ENCODE data around the gene CYB5RL. TPM values are rescaled to one million over a fixed set of nuclear protein-coding genes. Genes with fewer than 3 reads are reported as not detected.

Gene CYB5RL, protein sequence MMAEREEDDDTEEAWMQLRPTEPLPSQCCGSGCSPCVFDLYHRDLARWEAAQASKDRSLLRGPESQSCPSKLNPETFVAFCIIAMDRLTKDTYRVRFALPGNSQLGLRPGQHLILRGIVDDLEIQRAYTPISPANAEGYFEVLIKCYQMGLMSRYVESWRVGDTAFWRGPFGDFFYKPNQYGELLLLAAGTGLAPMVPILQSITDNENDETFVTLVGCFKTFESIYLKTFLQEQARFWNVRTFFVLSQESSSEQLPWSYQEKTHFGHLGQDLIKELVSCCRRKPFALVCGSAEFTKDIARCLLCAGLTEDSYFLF
- total RNA-seq, result 1 to 10 TPM; 2.0 to 2.1 TPM
- polyA plus RNA-seq (2013, experiment 1 of 2), result 4.3 TPM
- polyA plus RNA-seq (2013, experiment 2 of 2), result 3.6 TPM
- total RNA-seq, result 1.3 to 23.4 (median 7.3) reads per million in 172 experiments

GRCh38 chr1:54199765-54200518 lies at the start of gene CYB5RL, which contains the start of gene MRPL37:
TSS of gene CYB5RL (minus strand) at chr1:54200030. CDS start at chr1:54195616, 4,414 bp downstream.
TSS of gene MRPL37 (plus strand) at chr1:54200167. CDS start at chr1:54200244, 77 bp downstream.
- Mint-ChIP-seq H3K27me3 (no peaks in the 10 kb centered on the region), H3K4me1 (ENCODE audit: low read depth) (peaks cover 34% of the 10 kb centered on the region), H3K27ac (peak within 1 kb of the TSS; percentile 87), H3K4me3 (peak within 1 kb of the TSS; percentile 92), H3K9me3 (no peaks in the 10 kb centered on the region), H3K36me3 (ENCODE audit: low read depth) (peaks cover 38% of the 10 kb centered on the region)
- POLR2A ChIA-PET, result interaction anchor here (0.6 to 2.9 kb wide), 20 partner anchors 10 to 601 kb away, joined by 3 to 26 read pairs (median 4); partner anchors contain the start of genes SSBP3, TCEANC2, TMEM59 and TTC22
- peak; percentile 98 for ATAC-seq (ENCODE audit: poor library complexity)
- intact Hi-C loops (cut with DNase I, micrococcal nuclease), result loop anchor here (1.0 to 10.0 kb wide), 9 partner anchors 85 to 563 kb away; partner anchors contain the start of genes NDC1 (in 1 of the 2), SSBP3 (in 1 of the 2), TCEANC2 (in 1 of the 2) and TMEM59 (in 1 of the 2)
- peak; percentile 78 to 96 (median 84) for DNase-seq
- Histone ChIP-seq H3K9me3 (ENCODE audit: control insufficient read depth in 1 of 2, insufficient read depth in 1 of 2, low read length in 2 of 2) (no peaks in the 10 kb centered on the region), H3K27ac (ENCODE audit: low read depth in 1 of 2, low read length in 2 of 2) (peak within 1 kb of the TSS; percentile 22 to 37), H3K4me3 (ENCODE audit: low read length) (peak within 1 kb of the TSS; percentile 96), H3K36me3 (ENCODE audit: insufficient read depth, low read length) (peaks cover 20% of the 10 kb centered on the region), H3K4me1 (ENCODE audit: insufficient read depth, low read length) (peaks cover 25% of the 10 kb centered on the region), H3K27me3 (ENCODE audit: control insufficient read depth in 1 of 2, insufficient read depth in 2 of 2, low read length in 2 of 2) (no peaks in the 10 kb centered on the region)
- no peak for TF ChIP-seq CTCF (IDR thresholded peaks at IDR 0.05)
- CTCF ChIA-PET, result interaction anchor here (1.7 to 2.8 kb wide), 2 partner anchors 14 to 290 kb away, joined by 3 to 15 read pairs; no protein-coding TSS in a partner anchor

DNA sequence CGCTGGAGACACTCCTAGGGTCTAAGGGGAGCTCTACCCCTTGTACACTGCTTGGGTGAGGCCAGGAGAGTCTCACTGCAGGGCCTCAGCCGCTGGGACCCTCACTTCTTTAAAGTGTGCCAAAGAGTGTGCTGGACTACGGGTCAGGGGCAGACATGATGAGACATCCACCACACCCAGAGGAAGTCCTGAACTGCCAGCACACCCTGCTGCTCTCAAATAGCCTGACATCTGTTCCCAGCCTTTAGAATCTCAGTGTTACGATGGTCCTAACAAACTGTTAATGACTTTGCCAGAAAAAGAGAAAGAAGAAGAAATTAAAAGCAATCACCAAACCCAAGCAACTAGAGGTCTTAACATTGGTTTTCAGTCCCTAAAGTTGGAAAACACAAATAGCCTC lies 49.1 kb upstream of the CYB5RL start:
- Mint-ChIP-seq H3K4me1 (ENCODE audit: low read depth) (no peaks in the 10 kb centered on the region), H3K9me3 (no peaks in the 10 kb centered on the region), H3K4me3 (no peak overlapping the region), H3K36me3 (ENCODE audit: low read depth) (peaks cover 43% of the 10 kb centered on the region), H3K27me3 (no peaks in the 10 kb centered on the region), H3K27ac (no peak overlapping the region)
- DNase-seq (no peak), ATAC-seq (ENCODE audit: poor library complexity) (no peak)
- no peak overlapping the region for H3K4me3 ChIP-seq (ENCODE audit: low read length)
- H3K27ac ChIP-seq (ENCODE audit: low read depth in 1 of 2, low read length in 2 of 2), result no peak overlapping the region
- ChIA-PET POLR2A (no interaction called here), CTCF (no interaction called here)
- H3K27me3 ChIP-seq (ENCODE audit: control insufficient read depth in 1 of 2, insufficient read depth in 2 of 2, low read length in 2 of 2), result no peaks in the 10 kb centered on the region
- peaks cover 49% of the 10 kb centered on the region for H3K36me3 ChIP-seq (ENCODE audit: insufficient read depth, low read length)
- intact Hi-C loops (cut with DNase I, micrococcal nuclease), result no loop called here
- H3K9me3 ChIP-seq (ENCODE audit: control insufficient read depth in 1 of 2, insufficient read depth in 1 of 2, low read length in 2 of 2), result no peaks in the 10 kb centered on the region
- no peak for TF ChIP-seq CTCF (IDR thresholded peaks at IDR 0.05)
- H3K4me1 ChIP-seq (ENCODE audit: insufficient read depth, low read length), result no peaks in the 10 kb centered on the region

- no peaks in the 10 kb centered on the region for H3K27me3 Mint-ChIP-seq
- ChIA-PET POLR2A (no interaction called here), CTCF (no interaction called here)
- Histone ChIP-seq H3K9me3 (ENCODE audit: control insufficient read depth in 1 of 2, insufficient read depth in 1 of 2, low read length in 2 of 2) (no peaks in the 10 kb centered on the region), H3K36me3 (ENCODE audit: insufficient read depth, low read length) (peaks cover 56% of the 10 kb centered on the region), H3K27me3 (ENCODE audit: control insufficient read depth in 1 of 2, insufficient read depth in 2 of 2, low read length in 2 of 2) (no peaks in the 10 kb centered on the region), H3K27ac (ENCODE audit: low read depth in 1 of 2, low read length in 2 of 2) (no peak overlapping the region), H3K4me3 (ENCODE audit: low read length) (no peak overlapping the region), H3K4me1 (ENCODE audit: insufficient read depth, low read length) (no peaks in the 10 kb centered on the region)
- intact Hi-C loops (cut with DNase I, micrococcal nuclease), result no loop called here
- DNase-seq (no peak), ATAC-seq (ENCODE audit: poor library complexity) (no peak)
- H3K9me3 Mint-ChIP-seq, result no peaks in the 10 kb centered on the region
- no peak for TF ChIP-seq CTCF (IDR thresholded peaks at IDR 0.05)
- no peak overlapping the region for H3K4me3 Mint-ChIP-seq
- H3K36me3 Mint-ChIP-seq (ENCODE audit: low read depth), result peaks cover 44% of the 10 kb centered on the region
- H3K4me1 Mint-ChIP-seq (ENCODE audit: low read depth), result no peaks in the 10 kb centered on the region
- no peak overlapping the region for H3K27ac Mint-ChIP-seq
These were observed 48.2 kb upstream of the CYB5RL start for GRCh38 chr1:54247863-54248515.
